ENCODE measurements around the gene PNMA1.
"Not testable (repeated sequence)": the region's sequence is repeated elsewhere in the genome, so short reads cannot be mapped to it uniquely, and the experiment has no call there.

PNMA1 gene

DNA sequence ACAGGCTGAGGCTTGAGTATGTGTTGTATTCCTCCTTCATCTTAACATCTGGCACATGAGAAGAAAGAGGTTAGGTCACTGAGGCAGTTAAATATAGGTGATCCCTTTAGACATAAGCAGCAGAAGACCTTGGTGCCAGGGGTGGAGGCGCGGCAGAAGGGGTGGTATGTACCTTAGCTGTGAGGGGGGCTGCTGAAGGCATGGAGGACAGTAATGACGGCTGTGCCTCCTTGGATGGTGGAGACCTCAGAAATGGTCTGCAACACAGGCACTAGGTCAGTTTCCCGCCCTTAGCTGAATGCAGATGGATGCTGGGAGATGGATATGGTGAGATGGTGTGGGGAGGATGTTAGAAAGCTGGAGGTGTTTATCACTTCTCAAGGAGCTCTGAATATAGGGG lies 1.5 kb upstream of the PNMA1 start:
- DNase-seq, result no peak

GRCh38 chr14:73714656-73715081 lies 485 bp upstream of the PNMA1 start:
- peak; percentile 58 for DNase-seq

- no peak for DNase-seq
Observed at GRCh38 chr14:73713206-73713802, 880 bp downstream of the PNMA1 start.

DNA sequence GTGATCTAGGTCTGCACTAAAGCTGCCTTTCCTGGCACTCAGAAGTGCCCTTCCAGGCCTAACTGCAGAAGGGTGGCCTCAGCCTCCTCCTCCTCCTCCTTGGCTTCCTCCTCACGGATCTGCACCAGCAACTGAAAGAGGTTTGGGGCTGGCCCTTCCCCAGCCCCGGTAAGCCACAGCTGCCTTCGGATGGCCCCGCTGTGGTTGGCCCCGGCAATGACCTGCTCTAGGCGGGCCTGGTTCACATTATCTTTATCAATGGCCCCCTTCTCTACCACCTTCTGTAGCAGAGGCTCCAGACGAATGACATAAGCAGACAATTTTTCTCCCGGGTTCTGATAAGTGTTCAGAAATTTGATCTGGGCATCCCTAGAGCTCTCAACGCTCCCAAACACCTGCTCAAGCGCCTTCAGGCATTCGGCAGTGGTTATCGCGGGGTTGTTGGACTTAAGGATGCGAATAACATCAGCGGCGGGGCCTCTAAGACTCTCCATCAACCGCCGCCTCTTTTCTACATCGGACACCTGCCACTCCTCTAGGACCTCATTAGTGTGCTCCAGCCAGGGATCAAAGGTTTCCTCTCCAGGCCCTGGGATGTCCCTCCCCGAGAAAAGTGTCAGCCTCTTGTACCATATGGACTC lies 1.5 kb downstream of the PNMA1 start:
- DNase-seq, result no peak

- no peak for DNase-seq
Observed at GRCh38 chr14:73712071-73712506, 2.1 kb downstream of the PNMA1 start.

DNA sequence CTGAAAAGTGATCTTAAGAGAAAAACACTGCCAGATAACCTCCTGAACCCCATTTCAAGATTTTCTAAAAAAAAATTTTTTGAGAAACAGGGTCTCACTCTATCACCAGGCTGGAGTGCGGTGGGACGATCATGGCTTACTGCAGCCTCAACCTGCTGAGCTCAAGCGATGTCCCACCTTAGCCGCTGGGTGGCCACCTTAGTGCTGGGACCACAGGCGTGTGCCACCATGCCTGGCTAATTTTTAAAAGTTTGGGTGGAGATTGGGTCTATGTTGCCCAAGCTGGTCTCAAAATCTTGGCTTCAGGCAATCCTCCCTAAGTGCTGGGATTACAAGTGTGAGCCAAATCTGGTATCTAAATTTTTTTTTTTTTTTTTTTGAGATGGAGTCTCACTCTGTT lies 3.4 kb downstream of the PNMA1 start:
- DNase-seq, result no peak

DNA sequence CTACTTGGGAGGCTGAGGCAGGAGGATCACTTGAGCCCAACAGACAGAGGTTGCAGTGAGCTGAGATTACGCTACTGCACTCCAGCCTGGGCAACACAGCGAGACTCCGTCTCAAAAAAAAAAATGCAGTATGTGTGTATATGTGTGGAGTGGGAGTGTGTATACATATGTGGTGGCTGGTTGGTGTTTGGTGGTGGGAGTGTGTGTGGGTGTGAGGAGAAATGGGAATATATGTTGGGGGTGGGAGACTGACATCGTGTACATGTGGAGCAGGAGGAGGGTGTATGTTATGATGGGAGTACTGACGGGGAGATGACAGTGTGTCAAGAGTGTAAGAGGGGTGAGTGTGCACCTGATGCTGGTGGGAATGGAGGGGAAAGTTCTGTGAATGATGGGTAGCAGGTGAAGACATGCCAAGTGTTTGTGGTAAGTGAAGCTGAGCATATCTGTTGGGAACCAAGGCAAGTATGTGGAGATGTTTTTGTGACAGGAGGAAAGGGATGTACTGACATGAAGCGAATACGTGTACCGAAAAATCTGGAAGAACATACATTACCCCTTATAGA lies 4.2 kb downstream of the PNMA1 start:
- no peak for DNase-seq

GRCh38 chr14:73708076-73708475 lies 6.1 kb downstream of the PNMA1 start:
- not testable (repeated sequence) for DNase-seq

GRCh38 chr14:73700325-73700724 lies 13.9 kb downstream of the PNMA1 start:
- no peak for DNase-seq

DNA sequence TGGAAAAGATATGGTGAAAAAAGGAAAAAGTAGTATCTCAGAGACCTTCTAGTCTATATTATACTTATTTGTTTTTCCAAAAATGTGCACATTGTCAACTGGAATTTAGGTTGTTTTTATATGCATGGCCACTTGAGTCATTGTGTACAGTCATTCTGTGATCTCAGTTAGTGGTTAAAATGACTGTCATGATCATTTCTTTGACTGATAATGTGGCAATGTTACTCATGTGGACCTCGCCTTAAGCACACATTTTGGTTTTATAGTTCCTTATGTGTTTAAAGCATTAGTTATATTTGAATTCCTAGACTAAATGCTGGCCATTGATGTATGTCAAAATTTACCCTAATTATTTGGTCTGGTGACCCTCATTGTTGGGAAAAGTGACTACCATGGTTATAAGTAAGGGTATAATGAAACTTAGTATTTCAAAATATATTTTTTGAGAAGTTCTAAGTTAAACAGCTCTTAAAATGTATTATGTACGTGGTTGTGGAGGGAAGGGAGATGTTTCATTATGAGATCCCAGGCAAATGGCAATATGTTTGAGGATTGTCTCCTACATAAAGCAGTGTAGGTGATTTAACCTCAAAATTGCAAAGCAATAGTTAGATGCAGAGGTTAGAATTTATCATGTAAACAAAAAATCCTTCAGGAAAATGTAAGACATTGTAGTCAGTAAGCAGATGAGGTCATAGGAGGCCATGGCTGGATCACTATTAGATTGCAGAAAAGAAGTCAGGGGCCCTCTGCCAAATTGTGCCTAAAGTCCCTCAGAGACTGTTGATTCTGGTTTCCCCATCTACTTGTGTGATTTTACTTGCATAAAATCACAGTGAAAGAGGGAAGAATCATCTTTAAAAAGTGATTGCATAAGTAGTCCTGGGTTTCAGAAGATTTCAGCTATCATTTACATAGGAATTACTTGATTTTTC lies 17.5 kb downstream of the PNMA1 start:
- DNase-seq, result no peak

GRCh38 chr14:73695997-73696396 lies 18.2 kb downstream of the PNMA1 start:
- no peak for DNase-seq

DNA sequence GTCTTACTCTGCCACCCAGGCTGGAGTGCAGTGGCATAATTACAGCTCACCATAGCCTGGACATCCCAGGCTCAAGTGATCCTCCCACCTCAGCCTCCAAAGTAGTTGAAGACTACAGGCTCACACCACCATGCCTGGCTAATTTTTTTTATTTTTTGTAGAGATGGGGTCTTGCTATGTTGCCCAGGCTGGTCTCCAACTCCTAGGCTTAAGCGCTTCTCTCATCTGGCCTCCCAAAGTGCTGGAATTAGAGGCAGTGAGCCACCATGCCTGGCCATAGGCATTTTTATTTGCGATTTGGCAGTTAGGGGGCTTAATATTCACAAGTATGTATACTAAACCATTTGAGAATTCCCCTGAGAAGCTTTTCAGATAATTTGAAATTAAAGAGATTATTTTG lies 19.1 kb downstream of the PNMA1 start:
- no peak for DNase-seq

- DNase-seq, result no peak
Observed at GRCh38 chr14:73694083-73694482, 20.1 kb downstream of the PNMA1 start.

GRCh38 chr14:73686901-73687300 lies 27.3 kb downstream of the PNMA1 start:
- DNase-seq, result no peak

- DNase-seq, result no peak
Observed at GRCh38 chr14:73685328-73685727, 28.9 kb downstream of the PNMA1 start.

- DNase-seq, result no peak
Observed at GRCh38 chr14:73684627-73685026, 29.6 kb downstream of the PNMA1 start.

DNA sequence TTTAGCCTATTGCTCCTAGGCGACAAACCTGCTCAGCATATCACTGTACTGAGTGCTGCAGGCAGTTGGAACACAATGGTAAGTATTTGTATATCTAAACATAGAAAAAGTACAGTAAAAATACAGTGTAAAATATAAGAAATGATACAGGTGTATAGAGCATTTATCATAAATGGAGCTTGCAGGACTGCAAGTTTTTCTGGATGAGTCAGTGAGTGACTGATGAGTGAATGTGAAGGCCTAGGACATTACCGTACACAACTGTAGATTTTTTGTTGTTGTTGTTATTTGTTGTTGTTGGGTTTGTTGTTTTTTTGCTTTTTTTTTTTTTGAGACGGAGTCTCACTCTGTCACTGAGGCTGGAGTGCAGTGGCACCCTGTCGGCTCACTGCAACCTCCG lies 33.4 kb downstream of the PNMA1 start:
- DNase-seq, result no peak

GRCh38 chr14:73678698-73679097 lies 35.5 kb downstream of the PNMA1 start:
- no peak for DNase-seq

DNA sequence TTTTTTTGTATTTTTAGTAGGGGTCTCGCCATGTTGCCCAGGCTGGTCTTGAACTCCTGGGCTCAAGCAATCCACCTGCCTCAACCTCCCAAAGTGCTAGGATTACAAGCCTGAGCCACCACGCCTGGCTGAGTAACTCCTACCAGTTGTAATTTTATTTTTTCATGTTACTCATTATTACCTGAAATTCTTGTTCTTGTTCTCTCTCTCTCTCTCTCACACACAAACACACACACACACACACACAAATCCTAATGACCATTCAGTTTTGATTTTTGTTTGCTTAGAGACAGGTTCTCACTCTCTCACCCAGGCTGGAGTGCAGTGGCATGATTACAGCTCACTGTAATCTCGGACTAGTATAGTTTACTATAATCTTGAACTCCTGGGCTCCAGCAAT lies 39.2 kb downstream of the PNMA1 start:
- no peak for DNase-seq

- no peak for DNase-seq
Observed at GRCh38 chr14:73667854-73668253, 46.3 kb downstream of the PNMA1 start.

GRCh38 chr14:73666583-73666982 lies 47.6 kb downstream of the PNMA1 start:
- DNase-seq, result no peak

GRCh38 chr14:73665130-73665529 lies 49.1 kb downstream of the PNMA1 start:
- DNase-seq, result no peak

DNA sequence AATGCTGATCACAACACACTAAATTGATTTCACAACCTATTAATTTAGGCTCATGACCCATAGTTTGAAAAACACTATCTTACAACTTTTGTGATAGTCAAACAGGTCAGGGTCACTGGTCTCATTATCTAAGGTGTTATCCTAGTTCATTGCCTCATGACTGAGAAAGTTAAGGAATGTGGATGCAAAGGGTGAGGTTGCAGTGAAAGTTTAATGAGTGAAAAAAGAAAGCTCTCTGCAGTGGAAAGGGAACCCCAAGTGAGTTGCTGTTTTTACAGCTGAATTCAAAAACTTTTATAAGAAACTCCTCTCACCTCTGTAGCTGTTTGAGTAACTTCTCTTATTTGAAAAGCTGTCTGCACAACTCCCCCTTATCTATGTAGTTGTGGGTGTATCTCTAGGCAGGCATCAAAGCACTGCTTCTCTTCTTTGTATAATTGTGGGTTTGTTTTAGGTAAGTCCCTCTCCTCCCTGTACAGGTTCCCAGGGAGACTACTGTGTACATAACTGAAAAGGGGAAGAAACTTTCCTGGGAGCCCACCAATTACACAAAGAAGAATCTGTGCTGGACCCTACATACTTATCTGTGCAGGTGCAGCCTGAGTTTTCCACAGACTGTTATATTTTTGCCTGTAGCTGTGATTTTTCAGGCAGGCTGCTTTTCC lies 50.5 kb downstream of the PNMA1 start:
- DNase-seq, result no peak
